T-helper 1 cell treated with Interleukin-12 subunit alpha and Interleukin-12 subunit beta and Interleukin-4 antibody, amounts not matched to agents 30 ng/mL and 1 ng/mL, for 36 hours (primary cell): ENCODE measurements around the gene HLX. TPM values are rescaled to one million over a fixed set of nuclear protein-coding genes. Genes with fewer than 3 reads are reported as not detected.

ENCODE experiments used
- intact Hi-C: fragments of 100-400 bp; cut with micrococcal nuclease; formaldehyde crosslinking; loops from one replicate; pipeline ENCODE4 v1.15.1; 2024
- total RNA-seq: library from RNA; stranded (reverse); gene quantifications from 2 replicates; pipeline ENCODE4 v1.2.3, GENCODE V29; 2022

The HLX gene, protein sequence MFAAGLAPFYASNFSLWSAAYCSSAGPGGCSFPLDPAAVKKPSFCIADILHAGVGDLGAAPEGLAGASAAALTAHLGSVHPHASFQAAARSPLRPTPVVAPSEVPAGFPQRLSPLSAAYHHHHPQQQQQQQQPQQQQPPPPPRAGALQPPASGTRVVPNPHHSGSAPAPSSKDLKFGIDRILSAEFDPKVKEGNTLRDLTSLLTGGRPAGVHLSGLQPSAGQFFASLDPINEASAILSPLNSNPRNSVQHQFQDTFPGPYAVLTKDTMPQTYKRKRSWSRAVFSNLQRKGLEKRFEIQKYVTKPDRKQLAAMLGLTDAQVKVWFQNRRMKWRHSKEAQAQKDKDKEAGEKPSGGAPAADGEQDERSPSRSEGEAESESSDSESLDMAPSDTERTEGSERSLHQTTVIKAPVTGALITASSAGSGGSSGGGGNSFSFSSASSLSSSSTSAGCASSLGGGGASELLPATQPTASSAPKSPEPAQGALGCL
- 5.2 and 6.0 TPM in 2 replicates for total RNA-seq

GRCh38 chr1:220879076-220879508 is at the start of gene HLX:
TSS of gene HLX (plus strand) at chr1:220879443. CDS start at chr1:220879858, 415 bp downstream.
- intact Hi-C loops, result loop anchor here (2.0 to 5.0 kb wide), 2 partner anchors 14 to 187 kb away; partner anchors contain the start of gene C1orf115

DNA sequence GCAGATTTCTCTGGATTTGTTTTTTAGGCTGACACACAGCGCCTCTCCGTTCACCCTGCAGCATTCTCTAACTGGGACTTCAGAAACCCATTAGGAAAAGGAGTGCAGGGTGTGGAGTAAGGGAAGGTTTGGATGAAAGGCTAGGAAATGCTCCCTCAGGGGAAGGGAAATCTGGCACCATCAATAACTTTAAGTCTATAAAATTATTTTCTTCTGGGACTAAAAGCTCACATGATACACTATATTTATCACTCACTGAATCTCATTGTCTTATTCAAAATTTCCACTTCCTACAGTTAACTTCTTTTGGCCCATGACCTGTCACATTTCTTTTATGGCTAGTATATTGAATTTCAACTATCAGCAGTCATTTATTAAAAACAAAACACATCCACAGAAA is 45.8 kb upstream of the HLX start:
- intact Hi-C loops, result no loop called here

DNA sequence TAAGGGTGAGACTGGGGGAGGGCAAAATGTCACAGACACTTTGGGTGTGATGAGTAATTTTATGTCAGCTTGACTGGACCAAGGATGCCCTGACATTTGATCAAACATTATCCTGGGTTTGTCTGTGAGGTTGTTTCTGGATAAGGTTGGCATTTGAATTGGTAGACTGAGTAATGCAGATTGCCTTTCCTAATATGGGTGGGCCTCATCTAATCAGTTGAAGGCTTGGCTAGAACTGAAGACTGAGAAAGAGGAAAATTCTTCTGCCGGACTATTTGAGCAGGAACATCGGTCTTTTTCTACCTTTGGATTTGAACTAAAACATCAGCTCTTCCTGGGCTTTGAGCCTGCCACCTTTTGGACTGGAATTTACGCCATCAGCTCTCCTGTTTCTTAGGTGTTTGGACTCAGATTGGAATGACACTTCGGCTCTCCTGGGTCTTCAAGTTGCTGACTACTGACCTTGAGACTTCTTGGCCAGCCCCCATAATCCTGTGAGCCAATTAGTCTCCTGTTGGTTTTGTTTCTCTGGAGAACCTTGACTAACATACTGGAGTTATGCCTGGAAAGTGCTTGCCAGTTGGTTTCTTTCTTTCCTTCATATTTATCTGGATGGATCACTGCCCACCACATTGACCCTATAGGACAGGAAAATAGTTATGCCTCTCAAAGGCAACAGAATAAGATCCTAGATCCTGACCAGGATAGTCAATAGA is 44.9 kb upstream of the HLX start:
- intact Hi-C loops, result no loop called here

DNA sequence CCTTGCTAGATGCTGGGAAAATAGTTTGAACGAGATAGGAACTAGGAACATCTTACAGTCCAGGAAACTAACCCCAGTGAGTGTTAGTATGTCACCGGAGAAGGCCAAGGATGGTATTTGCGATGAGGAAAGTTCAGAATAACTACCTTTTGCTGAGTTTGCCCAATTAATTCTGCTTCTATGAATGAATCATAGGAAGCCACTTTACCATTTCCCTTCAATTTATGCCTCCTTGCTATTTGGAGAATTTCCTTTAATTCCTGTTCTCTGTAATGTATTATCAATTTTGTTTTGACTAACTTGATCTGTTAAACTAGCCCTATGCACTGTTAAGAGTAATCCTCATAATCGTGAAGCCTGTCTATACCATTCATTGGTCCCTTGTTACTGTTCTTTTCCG is 40.7 kb upstream of the HLX start:
- intact Hi-C loops, result no loop called here

- intact Hi-C loops, result no loop called here
Observed at GRCh38 chr1:220839474-220839873, 39.8 kb upstream of the HLX start.

GRCh38 chr1:220841293-220841692 is 38.0 kb upstream of the HLX start:
- intact Hi-C loops, result no loop called here

DNA sequence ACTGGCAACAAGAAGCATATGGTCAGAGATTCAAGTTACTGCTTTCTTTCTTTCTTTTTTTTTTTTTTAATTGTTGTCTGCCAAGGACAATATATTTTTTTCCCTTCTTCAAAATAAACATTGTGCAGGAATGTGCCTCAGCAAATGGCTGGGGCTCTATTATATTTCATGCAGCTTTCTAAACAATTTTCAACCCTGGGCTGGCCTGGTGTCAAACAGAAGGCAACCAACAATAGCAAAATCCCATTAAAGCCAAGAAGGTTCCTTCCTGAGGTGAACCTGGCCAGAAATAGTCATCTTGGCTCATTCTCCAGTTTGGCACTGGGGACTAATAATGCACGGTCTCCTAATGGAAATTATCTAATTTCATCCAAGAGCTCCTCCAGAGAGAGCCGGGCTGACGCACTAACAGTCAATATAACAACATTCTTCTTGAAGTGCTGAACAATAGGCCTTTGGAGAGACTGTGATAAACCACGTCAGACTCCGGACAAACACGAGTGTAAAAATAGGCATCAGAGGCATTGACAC is 35.7 kb upstream of the HLX start:
- intact Hi-C loops, result no loop called here

DNA sequence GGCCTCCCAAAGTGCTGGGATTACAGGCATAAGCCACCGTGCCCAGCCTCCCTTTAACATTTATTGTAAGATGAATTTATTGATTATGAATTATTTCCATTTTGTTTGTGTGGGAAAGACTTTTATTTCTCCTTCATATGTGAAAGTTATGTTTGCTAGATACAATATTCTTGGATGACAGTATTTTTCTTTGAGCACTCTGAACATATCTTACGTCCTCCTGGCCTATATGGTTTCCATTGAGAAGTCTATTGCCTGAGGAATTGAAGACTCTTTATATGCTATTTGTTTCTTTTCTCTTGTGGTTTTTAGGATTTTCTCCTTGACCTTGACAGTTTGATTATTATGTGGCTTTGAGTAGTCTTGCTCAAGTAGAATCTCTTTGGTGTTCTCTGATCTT is 26.8 kb upstream of the HLX start:
- intact Hi-C loops, result no loop called here

DNA sequence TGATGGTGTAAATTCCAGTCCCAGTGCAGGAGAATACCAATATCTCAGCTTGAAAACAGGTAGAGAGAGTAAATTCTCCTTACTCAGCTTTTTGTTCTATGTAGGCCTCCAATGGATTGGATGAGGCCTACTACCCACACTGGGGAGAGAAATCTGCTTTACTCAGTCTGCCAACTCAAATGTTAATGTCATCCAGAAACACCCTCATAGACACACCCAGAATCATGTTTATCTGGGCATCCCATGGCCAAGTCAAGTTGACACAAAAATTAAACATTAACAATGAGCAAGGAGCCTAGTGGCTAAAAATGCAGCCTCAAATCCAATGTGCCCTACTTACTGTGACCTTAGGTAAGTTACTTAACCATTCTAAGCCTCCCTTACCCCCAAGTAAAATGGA is 6.9 kb upstream of the HLX start:
- intact Hi-C loops, result no loop called here

GRCh38 chr1:220873087-220873486 is 6.2 kb upstream of the HLX start:
- intact Hi-C loops, result no loop called here

- intact Hi-C loops, result loop anchor here (1.0 kb wide), 3 partner anchors 329 to 1581 kb away; no protein-coding TSS in a partner anchor
Observed at GRCh38 chr1:220873868-220874655, 5.2 kb upstream of the HLX start.

DNA sequence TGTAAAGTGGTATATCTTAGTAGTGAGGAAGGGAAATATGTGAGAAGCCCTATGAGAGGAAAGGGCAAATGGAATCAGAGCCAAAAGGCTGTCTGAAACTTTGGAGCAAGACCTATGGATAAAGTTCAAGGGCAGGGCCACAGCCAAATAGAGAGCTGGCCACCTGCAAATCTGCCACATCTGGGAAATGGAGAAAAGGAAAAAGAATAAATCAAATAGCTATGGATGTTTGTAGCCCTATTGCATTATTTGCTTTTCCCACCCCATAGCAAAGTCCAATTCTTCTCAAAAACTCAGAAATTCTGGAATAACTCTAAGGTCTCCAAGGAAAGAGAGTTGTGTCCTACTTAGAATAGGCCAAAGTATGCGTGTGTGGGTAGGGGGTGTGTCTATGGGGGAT is 4.0 kb upstream of the HLX start:
- intact Hi-C loops, result loop anchor here (5.0 kb wide), 1 partner anchor 183 kb away; the partner anchor contains the start of gene C1orf115

GRCh38 chr1:220876511-220877376 is 2.5 kb upstream of the HLX start:
- intact Hi-C loops, result loop anchor here (5.0 kb wide), 1 partner anchor 184 kb away; the partner anchor contains the start of gene C1orf115

DNA sequence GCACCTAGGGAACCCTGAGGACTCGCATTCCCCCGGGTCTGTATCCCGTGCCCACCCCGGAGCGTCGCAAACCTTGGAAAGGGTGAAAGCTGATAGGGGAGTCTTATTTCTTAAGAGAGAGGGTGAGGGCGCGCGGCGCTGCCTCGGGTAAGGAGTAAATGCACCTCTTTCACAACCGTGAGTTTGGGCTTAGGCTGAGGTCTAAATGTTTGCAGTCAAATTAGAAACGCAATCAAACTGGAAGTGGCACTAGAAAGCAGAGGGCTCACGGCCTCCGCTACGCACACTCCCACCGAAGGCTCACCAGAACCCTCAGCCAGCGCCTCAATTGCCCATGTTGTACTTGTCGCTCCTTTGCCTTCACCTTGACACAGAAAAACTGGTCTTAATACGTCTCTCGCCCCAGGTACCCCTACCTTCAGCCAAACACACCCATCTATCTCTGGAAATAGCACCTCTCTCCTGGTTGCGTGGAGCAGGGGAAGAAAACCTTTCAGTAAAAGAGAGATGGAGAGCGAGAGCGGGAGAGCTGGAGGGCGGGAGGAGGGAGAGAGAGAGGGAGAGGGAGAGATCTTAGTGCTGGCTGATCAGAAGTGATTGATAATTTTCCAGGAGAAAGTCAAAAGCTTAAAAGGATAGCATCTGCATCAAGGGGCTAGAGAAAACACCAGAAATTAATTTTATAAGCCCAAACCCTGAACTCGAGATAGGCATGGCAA is 1.7 kb upstream of the HLX start:
- intact Hi-C loops, result loop anchor here (1.0 to 5.0 kb wide), 3 partner anchors 15 to 326 kb away; partner anchors contain the start of gene C1orf115

GRCh38 chr1:220878191-220879075 is 810 bp upstream of the HLX start:
- intact Hi-C loops, result loop anchor here (1.0 to 5.0 kb wide), 3 partner anchors 14 to 325 kb away; partner anchors contain the start of gene C1orf115

DNA sequence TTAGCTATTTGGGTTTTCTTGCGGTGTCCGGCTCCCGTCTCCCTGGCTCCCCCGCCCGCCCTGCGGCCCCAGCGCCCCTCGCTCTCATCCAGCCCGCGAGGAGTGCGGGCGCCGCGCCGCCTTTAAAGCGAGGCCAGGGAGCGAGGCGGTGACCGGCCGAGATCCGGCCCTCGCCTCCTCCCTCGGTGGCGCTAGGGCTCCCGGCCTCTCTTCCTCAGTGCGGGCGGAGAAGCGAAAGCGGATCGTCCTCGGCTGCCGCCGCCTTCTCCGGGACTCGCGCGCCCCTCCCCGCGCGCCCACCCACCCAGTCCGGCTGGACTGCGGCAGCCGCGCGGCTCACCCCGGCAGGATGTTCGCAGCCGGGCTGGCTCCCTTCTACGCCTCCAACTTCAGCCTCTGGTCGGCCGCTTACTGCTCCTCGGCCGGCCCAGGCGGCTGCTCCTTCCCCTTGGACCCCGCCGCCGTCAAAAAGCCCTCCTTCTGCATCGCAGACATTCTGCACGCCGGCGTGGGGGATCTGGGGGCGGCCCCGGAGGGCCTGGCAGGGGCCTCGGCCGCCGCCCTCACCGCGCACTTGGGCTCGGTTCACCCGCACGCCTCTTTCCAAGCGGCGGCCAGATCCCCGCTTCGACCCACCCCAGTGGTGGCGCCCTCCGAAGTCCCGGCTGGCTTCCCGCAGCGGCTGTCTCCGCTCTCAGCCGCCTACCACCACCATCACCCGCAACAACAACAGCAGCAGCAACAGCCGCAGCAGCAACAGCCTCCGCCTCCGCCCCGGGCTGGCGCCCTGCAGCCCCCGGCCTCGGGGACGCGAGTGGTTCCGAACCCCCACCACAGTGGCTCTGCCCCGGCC is 492 bp downstream of the HLX start:
- intact Hi-C loops, result loop anchor here (2.0 to 5.0 kb wide), 2 partner anchors 13 to 187 kb away; partner anchors contain the start of gene C1orf115

DNA sequence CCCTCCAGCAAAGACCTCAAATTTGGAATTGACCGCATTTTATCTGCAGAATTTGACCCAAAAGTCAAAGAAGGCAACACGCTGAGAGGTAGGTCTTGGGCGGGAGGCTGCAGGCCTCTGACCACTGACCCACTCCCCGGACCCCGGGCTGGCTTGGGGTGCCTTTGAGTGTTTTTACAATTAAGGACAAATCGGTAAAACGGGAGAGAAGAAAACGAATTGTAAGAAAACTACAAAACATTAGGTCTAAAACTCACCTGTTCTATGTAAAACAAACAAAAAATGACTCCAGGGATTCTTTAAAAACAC is 1.1 kb downstream of the HLX start:
- intact Hi-C loops, result no loop called here
